PC-9 (cell line): Measurements from ENCODE around the gene RNF19B. TPM values are rescaled to one million over a fixed set of nuclear protein-coding genes. Genes with fewer than 3 reads are reported as not detected.

ENCODE experiments used
- BruUV-seq: library from RNA; stranded (reverse); fragments of 400-500 nt; replicated peaks from 2 replicates; lab custom pipeline; 2021; lab: Mats Ljungman, UMichigan
- CTCF ChIA-PET: fragments of 300-600 bp; sonication (Branson Sonifier 250); formaldehyde crosslinking; loops from one replicate; lab custom pipeline; 2022; ENCODE audit warnings: antibody characterized with exemption; lab: Charles Lee
- POLR2A ChIA-PET: fragments of 300-600 bp; sonication (Branson Sonifier 250); formaldehyde crosslinking; loops from one replicate; lab custom pipeline; 2022; ENCODE audit warnings: antibody characterized with exemption; ENCODE audit not compliant: unreplicated experiment; lab: Charles Lee
- DNase-seq, 2 experiments: peaks; one replicate each; pipeline versions ENCODE4 v3.0.0 to v3.0.0-alpha.2; 2015 to 2022; ENCODE audit warnings: mixed read lengths in 1 of 2
- H2AFZ ChIP-seq: fragments of 200-600 bp; sonication (generic); 2 replicates; pipeline ENCODE4 v1.8.1; 2017; ENCODE audit warnings: antibody characterized with exemption
- H3F3A ChIP-seq: fragments of 200-600 bp; sonication (generic); 2 replicates; pipeline ENCODE4 v1.8.1; 2017; ENCODE audit warnings: antibody characterized with exemption, mild to moderate bottlenecking, low read depth; ENCODE audit not compliant: insufficient read depth
- H3K27ac ChIP-seq: fragments of 200-600 bp; sonication (generic); 2 replicates; pipeline ENCODE4 v1.6.1; 2016; ENCODE audit warnings: mixed run types
- H3K27me3 ChIP-seq: fragments of 200-600 bp; sonication (generic); 2 replicates; pipeline ENCODE4 v1.6.1; 2016; ENCODE audit warnings: low read depth, mixed run types; ENCODE audit not compliant: insufficient read depth
- H3K36me3 ChIP-seq: fragments of 200-600 bp; sonication (generic); 2 replicates; pipeline ENCODE4 v1.6.1; 2016; ENCODE audit warnings: low read depth, mixed run types
- H3K4me1 ChIP-seq: fragments of 200-600 bp; sonication (generic); replicated peaks from 2 replicates; pipeline ENCODE4 v1.6.1; 2016; ENCODE audit warnings: mixed run types; ENCODE audit not compliant: insufficient read depth
- H3K4me2 ChIP-seq: fragments of 200-600 bp; sonication (generic); 2 replicates; pipeline ENCODE4 v1.6.1; 2017; ENCODE audit warnings: mixed run types
- H3K4me3 ChIP-seq: fragments of 200-600 bp; sonication (generic); 2 replicates; pipeline ENCODE4 v1.6.1; 2016; ENCODE audit warnings: mixed run types
- H3K79me2 ChIP-seq: fragments of 200-600 bp; sonication (generic); 2 replicates; pipeline ENCODE4 v1.6.1; 2017; ENCODE audit warnings: low read depth, mixed run types
- H3K9me2 ChIP-seq: fragments of 200-600 bp; sonication (generic); 2 replicates; pipeline ENCODE4 v1.8.1; 2017; ENCODE audit warnings: mild to moderate bottlenecking; ENCODE audit not compliant: insufficient read depth
- H3K9me3 ChIP-seq: fragments of 200-600 bp; sonication (generic); 2 replicates; pipeline ENCODE4 v1.8.1; 2016; ENCODE audit warnings: low read depth; ENCODE audit not compliant: insufficient read depth
- H4K20me1 ChIP-seq: fragments of 200-600 bp; sonication (generic); 2 replicates; pipeline ENCODE4 v1.8.1; 2017; ENCODE audit not compliant: insufficient read depth
- EZH2 ChIP-seq: fragments of 200-600 bp; sonication (generic); IDR thresholded peaks from 2 replicates; pipeline ENCODE4 v1.8.0; 2017; ENCODE audit warnings: antibody characterized with exemption, low read depth
- intact Hi-C: fragments of 100-400 bp; cut with micrococcal nuclease; formaldehyde crosslinking; loops from one replicate; pipeline ENCODE4 v1.10.0; 2022; ENCODE audit not compliant: unreplicated experiment
- total RNA-seq: library from RNA; stranded (reverse); gene quantifications from 2 replicates; pipeline ENCODE4 v1.2.3, GENCODE V29; 2021
- TF ChIP-seq, protein P1 (sequence below): fragments of 200-600 bp; sonication (generic); conservative IDR thresholded peaks from 2 replicates; pipeline ENCODE4 v1.6.1; 2017; ENCODE audit warnings: mixed run types, antibody characterized with exemption, mild to moderate bottlenecking, moderate library complexity

Gene RNF19B
- total RNA-seq, 1 experiment from 2014 or later: 25.4 TPM

DNA sequence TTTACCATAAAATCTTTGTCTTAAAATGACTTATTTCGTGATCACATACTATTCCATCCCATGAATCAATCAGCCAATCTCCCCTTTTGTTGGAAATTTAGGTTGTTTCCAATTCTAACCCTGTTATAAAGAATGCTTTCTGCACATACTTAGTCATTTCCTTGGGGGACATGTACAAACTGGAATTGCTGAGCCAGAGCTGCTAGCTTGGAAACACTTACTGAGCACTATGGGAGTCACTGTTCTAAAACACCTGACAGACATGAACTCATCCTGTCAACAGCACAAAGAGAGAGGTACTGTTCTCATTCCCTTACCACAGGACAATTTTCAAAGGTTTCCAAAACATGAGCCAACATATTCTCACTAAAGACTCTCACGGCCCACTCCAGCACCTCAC lies 40.0 kb upstream of the RNF19B start:
- DNase-seq: no peak

DNA sequence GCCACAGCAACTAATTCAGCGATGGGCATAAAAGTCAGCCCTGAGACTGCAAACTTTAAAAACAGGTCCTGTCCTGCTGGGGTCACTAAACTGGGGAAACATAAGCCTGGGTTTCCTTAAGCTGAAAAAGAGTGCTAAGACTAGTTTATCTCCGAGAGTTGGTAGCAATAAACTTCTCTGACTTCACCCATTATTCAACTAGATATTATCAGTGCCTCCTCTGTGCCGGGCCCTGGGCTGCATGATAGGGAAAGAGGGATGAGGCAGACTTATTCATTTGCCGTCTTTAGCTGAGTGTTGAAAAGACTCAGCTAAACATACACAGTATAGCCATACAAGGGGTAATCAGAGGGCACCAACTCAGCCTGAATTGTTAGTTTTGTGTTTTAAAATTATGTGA lies 39.0 kb upstream of the RNF19B start:
- H3K36me3 ChIP-seq: peaks cover 19% of the 10 kb centered on the region
- peaks cover 25% of the 10 kb centered on the region for H3K4me1 ChIP-seq
- intact Hi-C loops: loop anchor here (10.0 kb wide), 1 partner anchor 189 kb away; the partner anchor contains the start of genes S100PBP and YARS1
- H3K9me2 ChIP-seq: no peaks in the 10 kb centered on the region
- H3K4me2 ChIP-seq: no peak overlapping the region
- no peak overlapping the region for H3K4me3 ChIP-seq
- ChIA-PET CTCF (interaction anchor here (0.7 kb wide), 1 partner anchor 219 kb away, joined by 3 read pairs; no protein-coding TSS in a partner anchor), POLR2A (no interaction called here)
- DNase-seq: no peak
- H3K9me3 ChIP-seq: no peaks in the 10 kb centered on the region
- H2AFZ ChIP-seq: no peak overlapping the region
- peaks cover 19% of the 10 kb centered on the region; the same call in 1 of the 2 replicates for H3K79me2 ChIP-seq
- peaks cover 4% of the 10 kb centered on the region; the same call in 1 of the 2 replicates for H4K20me1 ChIP-seq
- BruUV-seq: no TSS peak
- H3K27me3 ChIP-seq: no peaks in the 10 kb centered on the region
- no peak overlapping the region for H3K27ac ChIP-seq
- peaks cover 35% of the 10 kb centered on the region for H3F3A ChIP-seq
- TF ChIP-seq EZH2: no peak
- TF ChIP-seq, protein P1, sequence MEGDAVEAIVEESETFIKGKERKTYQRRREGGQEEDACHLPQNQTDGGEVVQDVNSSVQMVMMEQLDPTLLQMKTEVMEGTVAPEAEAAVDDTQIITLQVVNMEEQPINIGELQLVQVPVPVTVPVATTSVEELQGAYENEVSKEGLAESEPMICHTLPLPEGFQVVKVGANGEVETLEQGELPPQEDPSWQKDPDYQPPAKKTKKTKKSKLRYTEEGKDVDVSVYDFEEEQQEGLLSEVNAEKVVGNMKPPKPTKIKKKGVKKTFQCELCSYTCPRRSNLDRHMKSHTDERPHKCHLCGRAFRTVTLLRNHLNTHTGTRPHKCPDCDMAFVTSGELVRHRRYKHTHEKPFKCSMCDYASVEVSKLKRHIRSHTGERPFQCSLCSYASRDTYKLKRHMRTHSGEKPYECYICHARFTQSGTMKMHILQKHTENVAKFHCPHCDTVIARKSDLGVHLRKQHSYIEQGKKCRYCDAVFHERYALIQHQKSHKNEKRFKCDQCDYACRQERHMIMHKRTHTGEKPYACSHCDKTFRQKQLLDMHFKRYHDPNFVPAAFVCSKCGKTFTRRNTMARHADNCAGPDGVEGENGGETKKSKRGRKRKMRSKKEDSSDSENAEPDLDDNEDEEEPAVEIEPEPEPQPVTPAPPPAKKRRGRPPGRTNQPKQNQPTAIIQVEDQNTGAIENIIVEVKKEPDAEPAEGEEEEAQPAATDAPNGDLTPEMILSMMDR: no peak

More for the DNA sequence above, 40.0 kb upstream of the RNF19B start:
- H3K36me3 ChIP-seq: peaks cover 19% of the 10 kb centered on the region
- H3K4me1 ChIP-seq: peaks cover 34% of the 10 kb centered on the region
- CTCF ChIA-PET: interaction anchor here (0.7 kb wide), 1 partner anchor 220 kb away, joined by 3 read pairs; no protein-coding TSS in a partner anchor
- no peaks in the 10 kb centered on the region for H3K27me3 ChIP-seq
- POLR2A ChIA-PET: no interaction called here
- H3F3A ChIP-seq: peaks cover 43% of the 10 kb centered on the region
- peaks cover 19% of the 10 kb centered on the region; the same call in 1 of the 2 replicates for H3K79me2 ChIP-seq
- H3K4me3 ChIP-seq: no peak overlapping the region
- H4K20me1 ChIP-seq: peaks cover 4% of the 10 kb centered on the region; the same call in 1 of the 2 replicates
- intact Hi-C loops: loop anchor here (10.0 kb wide), 1 partner anchor 190 kb away; the partner anchor contains the start of genes S100PBP and YARS1
- no peak overlapping the region for H3K27ac ChIP-seq
- BruUV-seq: no TSS peak
- no peaks in the 10 kb centered on the region for H3K9me2 ChIP-seq
- TF ChIP-seq, protein P1: no peak
- TF ChIP-seq EZH2: no peak
- no peak overlapping the region for H2AFZ ChIP-seq
- no peak overlapping the region for H3K4me2 ChIP-seq
- H3K9me3 ChIP-seq: no peaks in the 10 kb centered on the region

DNA sequence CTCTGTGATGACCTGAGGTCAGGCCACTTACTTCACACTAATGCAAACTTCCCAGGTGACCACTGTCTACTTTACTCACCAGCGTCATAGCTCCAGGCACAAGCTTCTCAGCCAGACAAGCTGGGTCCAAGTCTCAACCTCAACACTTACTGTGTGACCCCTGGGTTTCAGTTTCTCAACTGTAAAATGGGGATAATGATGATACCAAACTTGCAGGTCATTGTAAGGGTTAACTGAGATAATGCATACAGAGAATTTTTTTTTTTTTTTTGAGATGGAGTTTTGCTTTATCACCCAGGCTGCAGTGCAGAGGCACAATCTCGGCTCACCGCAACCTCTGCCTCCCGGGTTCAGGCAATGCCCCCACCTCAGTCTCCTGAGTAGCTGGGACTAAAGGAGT lies 37.4 kb upstream of the RNF19B start:
- no peak overlapping the region for H3K4me3 ChIP-seq
- intact Hi-C loops: loop anchor here (10.0 kb wide), 1 partner anchor 187 kb away; the partner anchor contains the start of genes S100PBP and YARS1
- H3K4me1 ChIP-seq: peaks cover 8% of the 10 kb centered on the region
- H3K79me2 ChIP-seq: peaks cover 19% of the 10 kb centered on the region; the same call in 1 of the 2 replicates
- TF ChIP-seq EZH2: no peak
- TF ChIP-seq, protein P1: no peak
- ChIA-PET CTCF (interaction anchor here (1.1 kb wide), 1 partner anchor 10 kb away, joined by 3 read pairs; no protein-coding TSS in a partner anchor), POLR2A (no interaction called here)
- no peaks in the 10 kb centered on the region for H3K27me3 ChIP-seq
- H3K27ac ChIP-seq: no peak overlapping the region
- H3K36me3 ChIP-seq: peaks cover 14% of the 10 kb centered on the region
- H3K9me2 ChIP-seq: no peaks in the 10 kb centered on the region
- H2AFZ ChIP-seq: no peak overlapping the region
- peaks cover 22% of the 10 kb centered on the region; the same call in 1 of the 2 replicates for H3F3A ChIP-seq
- no peak overlapping the region for H3K4me2 ChIP-seq
- DNase-seq: no peak
- no TSS peak for BruUV-seq
- H3K9me3 ChIP-seq: no peaks in the 10 kb centered on the region
- peaks cover 4% of the 10 kb centered on the region; the same call in 1 of the 2 replicates for H4K20me1 ChIP-seq
